Measurements from ENCODE around the gene PRSS1.
"Not testable (repeated sequence)": the region's sequence is repeated elsewhere in the genome, so short reads cannot be mapped to it uniquely, and the experiment has no call there.

The PRSS1 gene

DNA sequence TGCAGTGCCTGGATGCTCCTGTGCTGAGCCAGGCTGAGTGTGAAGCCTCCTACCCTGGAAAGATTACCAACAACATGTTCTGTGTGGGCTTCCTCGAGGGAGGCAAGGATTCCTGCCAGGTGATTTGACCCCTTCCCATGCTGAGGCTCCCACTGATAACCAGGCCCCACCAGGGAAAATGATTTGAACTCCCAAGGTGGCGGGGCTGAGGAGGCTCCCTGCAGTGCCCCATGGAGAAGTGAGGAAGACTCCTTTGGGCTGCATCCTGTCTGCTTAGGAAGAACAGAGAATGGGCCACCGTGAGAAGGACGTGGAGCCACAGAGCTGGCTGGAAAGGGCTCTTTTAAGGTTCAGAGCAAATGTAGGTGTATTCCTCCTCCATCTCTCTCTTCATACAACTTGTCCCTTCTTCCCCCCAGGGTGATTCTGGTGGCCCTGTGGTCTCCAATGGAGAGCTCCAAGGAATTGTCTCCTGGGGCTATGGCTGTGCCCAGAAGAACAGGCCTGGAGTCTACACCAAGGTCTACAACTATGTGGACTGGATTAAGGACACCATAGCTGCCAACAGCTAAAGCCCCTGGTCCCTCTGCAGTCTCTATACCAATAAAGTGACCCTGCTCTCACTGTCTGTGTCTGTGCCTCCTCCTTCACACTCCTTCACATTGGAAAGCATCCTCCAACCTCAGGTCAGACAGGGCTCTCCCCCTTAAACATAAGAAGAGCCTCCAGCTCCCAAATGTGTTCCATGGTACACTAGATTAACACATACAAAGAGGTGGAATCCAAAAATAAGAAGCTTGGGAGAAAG, 24.9 kb downstream of the PRSS1 start:
- DNase-seq, result no peak

DNA sequence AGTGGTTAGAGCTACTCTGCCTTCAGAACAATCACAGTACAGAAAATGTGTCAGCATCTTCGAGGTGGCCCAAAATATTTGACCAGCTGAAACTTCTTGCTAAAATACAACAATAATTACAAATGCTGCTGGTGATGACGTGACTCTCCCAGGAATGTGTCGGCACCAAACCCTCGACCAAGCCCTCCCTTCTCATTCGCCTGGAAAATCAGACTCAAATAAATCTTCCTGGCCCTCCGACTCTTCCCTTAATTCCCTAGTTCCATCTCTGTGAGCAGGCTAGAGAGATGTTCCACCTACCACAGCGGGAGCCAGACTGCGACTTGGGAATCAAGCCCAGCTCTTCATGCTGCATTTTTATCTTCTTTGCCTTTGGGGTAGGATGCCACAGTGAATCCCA, 25.6 kb downstream of the PRSS1 start:
- no peak for DNase-seq

DNA sequence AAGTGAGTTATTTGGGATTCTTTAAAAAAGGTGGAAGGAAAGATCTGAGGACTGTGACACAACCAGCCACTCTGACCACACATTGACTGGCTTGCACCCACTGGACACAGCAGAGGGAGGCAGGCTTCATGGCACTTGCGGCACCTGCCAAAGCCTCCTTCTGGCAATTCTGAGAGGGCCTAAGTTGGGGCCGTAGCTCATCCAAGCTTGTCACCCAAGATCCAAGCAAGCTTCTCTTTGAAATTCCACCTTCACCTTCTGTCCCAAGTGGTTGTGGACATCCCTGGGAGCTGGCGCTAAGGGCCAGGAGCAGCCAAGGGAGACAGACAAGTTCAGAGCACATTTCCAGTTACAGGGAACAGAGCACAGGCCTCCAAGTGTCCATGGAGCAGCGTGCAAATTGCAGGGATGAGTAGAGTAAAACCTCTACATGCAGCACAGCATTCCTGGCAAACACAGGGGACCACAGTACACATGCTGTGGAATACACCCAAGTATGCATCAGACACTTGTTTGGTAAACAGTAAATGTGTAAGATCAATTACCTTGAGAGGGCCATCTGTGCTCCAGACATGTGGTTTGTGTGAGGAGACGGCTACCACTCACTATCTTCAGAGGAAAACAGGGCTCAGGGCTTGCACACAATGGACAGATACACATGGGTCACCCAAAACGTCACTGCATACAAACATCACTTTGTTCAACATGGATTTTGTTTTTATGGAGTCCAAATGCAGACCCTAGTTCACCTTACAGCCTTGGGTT, 26.3 kb downstream of the PRSS1 start:
- not testable (repeated sequence) for DNase-seq

- no peak for DNase-seq
Measured at GRCh38 chr7:142776206-142776844, 27.1 kb downstream of the PRSS1 start.

DNA sequence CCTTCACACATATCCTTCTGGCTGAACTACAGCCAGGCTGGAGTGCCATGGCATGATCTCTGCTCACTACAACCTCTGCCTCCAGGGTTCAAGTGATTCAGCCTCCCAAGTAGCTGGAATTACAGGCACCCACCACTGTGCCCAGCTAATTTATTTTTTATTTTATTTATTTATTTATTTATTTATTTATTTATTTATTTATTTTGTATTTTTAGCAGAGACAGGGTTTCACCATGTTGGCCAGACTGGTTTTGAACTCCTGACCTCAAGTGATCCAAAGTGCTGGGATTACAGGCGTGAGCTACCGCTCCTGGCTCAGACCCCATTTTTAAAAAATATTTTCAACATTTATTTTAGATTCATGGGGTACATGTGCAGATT, 27.6 kb downstream of the PRSS1 start:
- DNase-seq, result not testable (repeated sequence)

DNA sequence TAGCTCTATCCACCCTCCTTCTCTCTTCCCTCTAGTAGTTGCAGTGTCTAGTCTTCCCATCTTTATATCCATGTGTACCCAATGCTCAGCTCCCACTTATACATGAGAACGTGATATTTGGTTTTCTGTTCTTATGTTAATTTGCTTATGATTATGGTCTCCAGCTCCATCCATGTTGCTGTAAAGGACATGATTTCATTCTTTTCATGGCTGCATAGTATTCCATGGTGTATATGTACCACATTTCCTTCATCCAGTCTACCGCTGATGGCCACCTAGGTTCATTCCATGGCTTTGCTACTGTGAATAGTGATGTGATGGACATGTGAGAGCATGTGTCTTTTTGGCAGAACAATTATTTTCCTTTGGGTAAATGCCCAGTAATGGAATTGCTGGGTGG, 28.0 kb downstream of the PRSS1 start:
- no peak for DNase-seq

- DNase-seq, result peak; percentile 74 to 96 (median 90)
Measured at GRCh38 chr7:142782922-142783900, 33.9 kb downstream of the PRSS1 start.

DNA sequence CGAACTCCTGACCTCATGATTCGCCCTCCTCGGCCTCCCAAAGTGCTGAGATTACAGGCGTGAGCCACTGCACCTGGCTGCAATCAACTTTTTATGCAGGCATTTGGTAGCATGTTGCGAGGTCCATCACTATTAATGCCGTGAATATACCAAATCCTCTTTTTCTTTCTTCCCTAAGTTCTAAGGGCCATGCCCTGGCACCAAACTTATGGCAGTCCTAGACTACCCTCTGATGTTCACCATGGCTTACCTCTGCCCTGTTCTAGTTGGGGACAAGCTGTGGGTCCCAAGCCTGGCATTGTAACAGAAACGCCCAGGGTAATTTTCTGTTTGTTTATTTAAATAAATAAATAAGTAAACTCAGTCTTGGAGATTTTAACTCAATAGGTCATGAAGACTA, 34.8 kb downstream of the PRSS1 start:
- no peak for DNase-seq

DNA sequence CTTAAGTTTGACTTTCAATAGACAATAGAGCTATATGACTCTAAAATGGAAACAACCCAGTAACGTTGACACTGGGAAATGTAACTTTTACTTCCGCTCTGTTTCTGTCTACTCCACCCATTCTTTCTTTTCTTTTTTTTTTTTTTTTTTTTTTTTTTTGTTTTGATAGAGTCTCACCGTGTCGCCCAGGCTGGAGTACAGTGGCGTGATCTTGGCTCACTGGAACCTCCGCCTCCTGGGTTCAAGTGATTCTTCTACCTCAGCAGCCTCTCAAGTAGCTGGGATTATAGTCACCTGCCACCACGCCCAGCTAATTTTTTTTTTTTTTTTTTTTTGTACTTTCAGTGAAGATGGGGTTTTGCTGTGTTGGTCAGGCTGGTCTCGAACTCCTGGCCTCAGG, 35.4 kb downstream of the PRSS1 start:
- no peak for DNase-seq

DNA sequence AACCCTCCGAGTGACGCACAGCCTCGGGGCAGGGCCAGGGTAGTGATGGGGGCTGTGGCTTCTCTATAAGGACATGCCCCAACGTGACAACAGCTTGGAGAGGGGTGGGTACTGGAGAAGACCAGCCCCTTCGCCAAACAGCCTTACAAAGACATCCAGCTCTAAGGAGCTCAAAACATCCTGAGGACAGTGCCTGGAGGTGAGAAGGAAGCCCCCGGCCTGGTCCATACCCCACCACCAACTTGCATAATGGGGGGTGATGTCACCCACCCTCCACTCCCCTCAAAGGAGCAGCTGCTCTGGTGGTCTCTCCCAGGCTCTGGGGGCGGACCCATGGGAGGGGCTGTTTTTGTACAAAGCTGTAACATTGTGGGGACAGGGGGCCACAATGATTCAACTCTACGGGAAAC, 36.6 kb downstream of the PRSS1 start:
- no peak for DNase-seq

- DNase-seq, result no peak
Measured at GRCh38 chr7:142787034-142787768, 37.9 kb downstream of the PRSS1 start.

DNA sequence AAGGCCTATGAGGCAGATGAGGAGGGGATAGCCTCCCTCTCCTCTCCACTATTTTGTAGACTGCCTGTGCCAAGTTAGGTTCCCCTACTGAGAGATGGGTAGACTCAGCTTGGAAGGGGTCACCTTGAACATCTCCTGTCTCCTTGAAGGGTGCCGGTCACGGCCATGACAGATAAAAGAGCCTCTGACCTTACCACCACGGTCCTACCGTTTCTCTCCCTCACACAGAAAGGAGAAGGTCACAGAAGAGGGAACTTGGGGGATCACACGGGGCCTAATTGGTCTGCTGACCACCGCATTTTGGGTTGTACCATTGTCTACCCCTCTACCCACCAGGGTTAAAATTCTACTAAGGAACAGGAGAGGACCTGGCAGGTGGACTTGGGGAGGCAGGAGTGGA, 38.5 kb downstream of the PRSS1 start:
- DNase-seq, result no peak

DNA sequence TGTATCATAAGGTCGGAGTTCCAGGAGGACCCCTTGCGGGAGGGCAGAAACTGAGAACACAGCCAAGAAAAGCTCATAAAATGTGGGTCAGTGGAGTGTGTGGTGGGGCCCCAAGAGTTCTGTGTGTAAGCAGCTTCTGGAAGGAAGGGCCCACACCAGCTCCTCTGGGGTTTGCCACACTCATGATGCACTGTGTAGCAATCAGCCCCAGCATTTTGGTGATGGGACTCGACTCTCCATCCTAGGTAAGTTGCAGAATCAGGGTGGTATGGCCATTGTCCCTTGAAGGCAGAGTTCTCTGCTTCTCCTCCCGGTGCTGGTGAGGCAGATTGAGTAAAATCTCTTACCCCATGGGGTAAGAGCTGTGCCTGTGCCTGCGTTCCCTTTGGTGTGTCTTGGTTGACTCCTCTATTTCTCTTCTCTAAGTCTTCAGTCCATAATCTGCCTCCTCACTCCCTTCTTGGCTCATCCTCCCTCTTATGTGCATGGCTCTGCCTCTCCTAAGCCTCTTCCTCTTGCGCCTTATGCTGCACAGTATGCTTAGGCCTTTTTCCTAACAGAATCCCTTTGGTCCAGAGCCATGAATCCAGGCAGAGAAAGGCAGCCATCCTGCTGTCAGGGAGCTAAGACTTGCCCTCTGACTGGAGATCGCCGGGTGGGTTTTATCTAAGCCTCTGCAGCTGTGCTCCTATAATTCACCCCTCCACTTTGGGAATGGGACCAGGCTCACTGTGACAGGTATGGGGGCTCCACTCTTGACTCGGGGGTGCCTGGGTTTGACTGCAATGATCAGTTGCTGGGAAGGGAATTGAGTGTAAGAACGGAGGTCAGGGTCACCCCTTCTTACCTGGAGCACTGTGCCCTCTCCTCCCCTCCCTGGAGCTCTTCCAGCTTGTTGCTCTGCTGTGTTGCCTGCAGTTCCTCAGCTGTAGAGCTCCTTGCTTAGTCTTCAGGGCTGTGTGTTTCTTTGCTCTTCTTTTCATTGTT, 39.3 kb downstream of the PRSS1 start:
- DNase-seq, result no peak

DNA sequence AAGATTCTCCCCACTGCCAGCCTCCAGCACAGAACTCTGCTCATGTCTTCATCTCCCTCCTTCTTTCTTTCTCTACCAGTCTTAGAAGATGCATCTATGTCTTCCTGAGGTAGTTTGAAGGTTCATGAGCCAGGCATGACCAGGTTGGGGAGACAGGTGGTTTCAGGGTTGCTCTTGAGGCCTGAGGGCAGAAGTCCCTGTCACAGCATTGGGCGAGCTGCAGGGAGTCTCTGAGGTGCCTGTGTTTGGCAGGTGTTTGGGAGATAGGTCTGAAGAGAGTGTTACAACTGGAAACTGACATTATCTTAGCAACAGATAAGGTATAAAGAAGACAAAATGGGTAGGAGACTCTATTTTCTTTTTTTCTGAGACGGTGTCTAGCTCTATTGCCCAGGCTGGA, 40.2 kb downstream of the PRSS1 start:
- no peak for DNase-seq

DNA sequence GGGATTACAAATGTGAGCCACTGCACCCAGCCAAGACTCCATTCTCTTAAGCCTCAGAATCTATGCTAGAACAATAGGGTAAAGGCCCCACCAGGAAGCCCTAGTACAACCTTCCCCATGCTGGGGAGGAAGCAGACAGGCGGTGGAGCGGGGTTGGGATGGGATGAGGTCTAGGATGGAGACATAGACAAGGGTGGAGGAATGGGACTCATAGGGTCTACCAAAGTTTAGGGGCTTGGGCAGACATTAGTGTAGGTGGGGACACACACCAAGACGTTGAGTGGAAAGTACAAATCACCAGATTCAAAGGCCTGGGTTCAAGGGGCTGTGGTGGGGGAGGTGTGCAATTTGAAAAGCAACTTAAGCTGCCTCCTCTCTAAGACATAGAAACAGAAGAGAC, 40.8 kb downstream of the PRSS1 start:
- no peak for DNase-seq

GRCh38 chr7:142790555-142790954, 41.3 kb downstream of the PRSS1 start:
- DNase-seq, result no peak

- DNase-seq, result no peak
Measured at GRCh38 chr7:142791502-142791901, 42.2 kb downstream of the PRSS1 start.

- no peak for DNase-seq
Measured at GRCh38 chr7:142792129-142792528, 42.9 kb downstream of the PRSS1 start.

DNA sequence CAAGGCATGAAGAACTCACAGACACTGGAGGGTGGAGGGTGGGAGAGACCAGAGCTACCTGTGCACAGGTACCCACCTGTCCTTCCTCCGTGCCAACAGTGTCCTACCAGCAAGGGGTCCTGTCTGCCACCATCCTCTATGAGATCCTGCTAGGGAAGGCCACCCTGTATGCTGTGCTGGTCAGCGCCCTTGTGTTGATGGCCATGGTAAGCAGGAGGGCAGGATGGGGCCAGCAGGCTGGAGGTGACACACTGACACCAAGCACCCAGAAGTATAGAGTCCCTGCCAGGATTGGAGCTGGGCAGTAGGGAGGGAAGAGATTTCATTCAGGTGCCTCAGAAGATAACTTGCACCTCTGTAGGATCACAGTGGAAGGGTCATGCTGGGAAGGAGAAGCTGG, 43.3 kb downstream of the PRSS1 start:
- DNase-seq, result no peak

DNA sequence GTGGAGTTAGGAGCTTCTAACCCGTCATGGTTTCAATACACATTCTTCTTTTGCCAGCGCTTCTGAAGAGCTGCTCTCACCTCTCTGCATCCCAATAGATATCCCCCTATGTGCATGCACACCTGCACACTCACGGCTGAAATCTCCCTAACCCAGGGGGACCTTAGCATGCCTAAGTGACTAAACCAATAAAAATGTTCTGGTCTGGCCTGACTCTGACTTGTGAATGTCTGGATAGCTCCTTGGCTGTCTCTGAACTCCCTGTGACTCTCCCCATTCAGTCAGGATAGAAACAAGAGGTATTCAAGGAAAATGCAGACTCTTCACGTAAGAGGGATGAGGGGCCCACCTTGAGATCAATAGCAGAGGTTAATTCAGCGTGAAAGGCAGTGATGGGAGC, 43.9 kb downstream of the PRSS1 start:
- no peak for DNase-seq

All from NCI-H1417 (cell line).